ENCODE results near the gene PRPSAP1.
A peak's percentile ranks its signal among the peaks of the same experiment; 100 is the strongest.

PRPSAP1 gene

GRCh38 chr17:76379646-76380376, 26.1 kb upstream of the PRPSAP1 start:
- Mint-ChIP-seq H3K36me3 (ENCODE audit: low read depth) (peaks cover 5% of the 10 kb centered on the region), H3K27ac (no peak overlapping the region), H3K4me1 (peaks cover 40% of the 10 kb centered on the region), H3K4me3 (peak overlapping the region; percentile 49), H3K9me3 (peaks cover 8% of the 10 kb centered on the region), H3K27me3 (ENCODE audit: low read depth, poor library complexity) (peaks cover 46% of the 10 kb centered on the region)
- no peak for TF ChIP-seq CTCF (IDR thresholded peaks at IDR 0.05)
- DNase-seq = no peak

- peaks cover 8% of the 10 kb centered on the region for H3K9me3 Mint-ChIP-seq
- no peak overlapping the region for H3K4me3 Mint-ChIP-seq
- peaks cover 46% of the 10 kb centered on the region for H3K27me3 Mint-ChIP-seq (ENCODE audit: low read depth, poor library complexity)
- H3K27ac Mint-ChIP-seq = no peak overlapping the region
- peaks cover 5% of the 10 kb centered on the region for H3K36me3 Mint-ChIP-seq (ENCODE audit: low read depth)
- peaks cover 42% of the 10 kb centered on the region for H3K4me1 Mint-ChIP-seq
- DNase-seq = no peak
- no peak for TF ChIP-seq CTCF (IDR thresholded peaks at IDR 0.05)
Measured at GRCh38 chr17:76379275-76379641, 25.5 kb upstream of the PRPSAP1 start.

GRCh38 chr17:76378548-76379274, 25.0 kb upstream of the PRPSAP1 start:
- no peak for TF ChIP-seq CTCF (IDR thresholded peaks at IDR 0.05)
- Mint-ChIP-seq H3K27me3 (ENCODE audit: low read depth, poor library complexity) (peaks cover 44% of the 10 kb centered on the region), H3K27ac (peak overlapping the region; percentile 45), H3K4me3 (no peak overlapping the region), H3K4me1 (peaks cover 47% of the 10 kb centered on the region), H3K9me3 (peaks cover 8% of the 10 kb centered on the region), H3K36me3 (ENCODE audit: low read depth) (peaks cover 5% of the 10 kb centered on the region)
- no peak for DNase-seq

- DNase-seq = no peak
- no peak for TF ChIP-seq CTCF (IDR thresholded peaks at IDR 0.05)
- Mint-ChIP-seq H3K36me3 (ENCODE audit: low read depth) (peaks cover 5% of the 10 kb centered on the region), H3K27me3 (ENCODE audit: low read depth, poor library complexity) (peaks cover 27% of the 10 kb centered on the region), H3K4me3 (no peak overlapping the region), H3K9me3 (peaks cover 8% of the 10 kb centered on the region), H3K27ac (no peak overlapping the region), H3K4me1 (peaks cover 43% of the 10 kb centered on the region)
Measured at GRCh38 chr17:76376318-76377133, 22.8 kb upstream of the PRPSAP1 start.

GRCh38 chr17:76371656-76372628, 18.2 kb upstream of the PRPSAP1 start:
- TF ChIP-seq CTCF (IDR thresholded peaks at IDR 0.05) = no peak
- peaks cover 11% of the 10 kb centered on the region for H3K27me3 Mint-ChIP-seq (ENCODE audit: low read depth, poor library complexity)
- DNase-seq = no peak
- peaks cover 43% of the 10 kb centered on the region for H3K4me1 Mint-ChIP-seq
- peaks cover 15% of the 10 kb centered on the region for H3K9me3 Mint-ChIP-seq
- no peaks in the 10 kb centered on the region for H3K36me3 Mint-ChIP-seq (ENCODE audit: low read depth)
- H3K4me3 Mint-ChIP-seq = no peak overlapping the region
- no peak overlapping the region for H3K27ac Mint-ChIP-seq
